ENCODE results near the gene CDCA5. TPM values are rescaled to one million over a fixed set of nuclear protein-coding genes. Genes with fewer than 3 reads are reported as not detected.

The CDCA5 gene
- total RNA-seq, 1 experiment from 2014 or later = 72.1 TPM

GRCh38 chr11:65112546-65113360, 28.9 kb upstream of the CDCA5 start:
- RAD21 ChIA-PET (ENCODE audit: low non-redundant PET in 1 of 2, low total read pairs in 2 of 2, uncharacterized antibody in 2 of 2, unreplicated experiment in 2 of 2) = no interaction called here

More at GRCh38 chr11:65112546-65113360, 28.9 kb upstream of the CDCA5 start:
- no peaks in the 10 kb centered on the region for H4K20me1 ChIP-seq (ENCODE audit: insufficient read depth)
- no TSS peak for BruUV-seq (replicated peaks)
- DNase-seq (ENCODE audit: low read depth, low spot score) = no peak
- H3K79me2 ChIP-seq (ENCODE audit: insufficient read depth, low read length) = peaks cover 21% of the 10 kb centered on the region
- no peaks in the 10 kb centered on the region for H3K9me2 ChIP-seq (ENCODE audit: insufficient read depth)
- intact Hi-C loops (cut with micrococcal nuclease) = loop anchor here (5.0 to 10.0 kb wide), 2 partner anchors 70 to 198 kb away; partner anchors contain the start of genes ATG2A and CAPN1
- H3K4me1 ChIP-seq (ENCODE audit: control insufficient read depth in 1 of 2, insufficient read depth in 2 of 2, low read length in 2 of 2) = peaks cover 22 to 52% of the 10 kb centered on the region in 2 experiments
- CTCF ChIA-PET = interaction anchor here (1.0 to 3.2 kb wide), 11 partner anchors 9 to 269 kb away, joined by 3 to 20 read pairs (median 4); partner anchors contain the start of genes ARL2, CAPN1, CDC42BPG and FAU
- ATAC-seq = peak; percentile 56
- H2AFZ ChIP-seq (ENCODE audit: low read depth, low read length, poor library complexity, severe bottlenecking) = no peak overlapping the region
- no peaks in the 10 kb centered on the region for H3K9me3 ChIP-seq (ENCODE audit: control insufficient read depth in 1 of 2, insufficient read depth in 1 of 2, low read depth in 1 of 2, low read length in 2 of 2)
- 0 out of 4 replicates have a peak, but pooled peaks cover 0 to 10% of the 10 kb centered on the region in 2 experiments for H3K36me3 ChIP-seq (ENCODE audit: control insufficient read depth in 1 of 2, insufficient read depth in 2 of 2, low read length in 2 of 2)
- peak overlapping the region; percentile 66 to 76 for H3K4me3 ChIP-seq (replicated peaks in 1 of 2; ENCODE audit: low read depth in 1 of 2, low read length in 2 of 2)
- H3K9ac ChIP-seq (ENCODE audit: low read length) = peak overlapping the region; percentile 68
- TF ChIP-seq TCF7L2 (IDR thresholded peaks at IDR 0.05; ENCODE audit: borderline replicate concordance, extremely low read depth, insufficient read depth, insufficient read length) (peak; percentile 68), CTCF (IDR thresholded peaks at IDR 0.05 in 2 of 3, conservative IDR thresholded peaks at IDR 0.05 in 1 of 3; ENCODE audit: borderline replicate concordance in 1 of 3, insufficient read depth in 1 of 3, low read depth in 2 of 3, low read length in 2 of 3) (peak in 2 of 3 experiments; percentile 90; a peak in 4 of 6 replicates), POLR2AphosphoS5 (IDR thresholded peaks at IDR 0.05; ENCODE audit: low read depth, low read length) (peak; percentile 55), ATF3 (IDR thresholded peaks at IDR 0.05) (no peak), FOSL1 (IDR thresholded peaks at IDR 0.05; ENCODE audit: low read depth) (no peak), YY1 (IDR thresholded peaks at IDR 0.05; ENCODE audit: extremely low read depth, insufficient replicate concordance, low read depth, low read length) (peak; percentile 53), ZFX (IDR thresholded peaks at IDR 0.05) (0 out of 2 replicates have a peak, but pooled peaks have one; percentile 35)
- H3K27me3 ChIP-seq (ENCODE audit: insufficient read depth, low read length) = no peaks in the 10 kb centered on the region
- peak overlapping the region; percentile 82 for H3K27ac ChIP-seq (ENCODE audit: low read depth, low read length)
- POLR2A ChIA-PET = interaction anchor here (1.3 to 3.7 kb wide), 10 partner anchors 9 to 194 kb away, joined by 3 to 21 read pairs (median 9); partner anchors contain the start of genes ARL2, CAPN1, FAU and MRPL49
- H3K4me2 ChIP-seq (ENCODE audit: low read length) = peak overlapping the region; percentile 92
